ENCODE measurements around the gene C16orf54.

GRCh38 chr16:29760567-29761279, 14.9 kb upstream of the C16orf54 start:
- no peak for TF ChIP-seq CTCF (IDR thresholded peaks at IDR 0.05)
- TF ChIP-seq POLR2AphosphoS5 (IDR thresholded peaks at IDR 0.05) = no peak
- TF ChIP-seq POLR2A (IDR thresholded peaks at IDR 0.05) = no peak
